DND-41 (cell line): Measurements from ENCODE around the gene NR4A2.

ENCODE experiments used
- CTCF ChIP-seq: IDR thresholded peaks from 2 replicates; pipeline ENCODE4 v1.5.1; 2012; ENCODE audit warnings: borderline replicate concordance, low read length, moderate library complexity, mild to moderate bottlenecking; ENCODE audit not compliant: poor library complexity, severe bottlenecking; ENCODE audit errors: extremely low read depth
- EZH2 ChIP-seq: IDR thresholded peaks from 3 replicates; pipeline ENCODE4 v1.6.1; 2012; ENCODE audit warnings: borderline replicate concordance, low read depth, mild to moderate bottlenecking, moderate library complexity, low read length, inconsistent platforms; ENCODE audit not compliant: severe bottlenecking

GRCh38 chr2:156356014-156356754 is 23.7 kb upstream of the NR4A2 start:
- TF ChIP-seq CTCF (no peak), EZH2 (no peak)
